ENCODE results near the gene PTBP1.

DNA sequence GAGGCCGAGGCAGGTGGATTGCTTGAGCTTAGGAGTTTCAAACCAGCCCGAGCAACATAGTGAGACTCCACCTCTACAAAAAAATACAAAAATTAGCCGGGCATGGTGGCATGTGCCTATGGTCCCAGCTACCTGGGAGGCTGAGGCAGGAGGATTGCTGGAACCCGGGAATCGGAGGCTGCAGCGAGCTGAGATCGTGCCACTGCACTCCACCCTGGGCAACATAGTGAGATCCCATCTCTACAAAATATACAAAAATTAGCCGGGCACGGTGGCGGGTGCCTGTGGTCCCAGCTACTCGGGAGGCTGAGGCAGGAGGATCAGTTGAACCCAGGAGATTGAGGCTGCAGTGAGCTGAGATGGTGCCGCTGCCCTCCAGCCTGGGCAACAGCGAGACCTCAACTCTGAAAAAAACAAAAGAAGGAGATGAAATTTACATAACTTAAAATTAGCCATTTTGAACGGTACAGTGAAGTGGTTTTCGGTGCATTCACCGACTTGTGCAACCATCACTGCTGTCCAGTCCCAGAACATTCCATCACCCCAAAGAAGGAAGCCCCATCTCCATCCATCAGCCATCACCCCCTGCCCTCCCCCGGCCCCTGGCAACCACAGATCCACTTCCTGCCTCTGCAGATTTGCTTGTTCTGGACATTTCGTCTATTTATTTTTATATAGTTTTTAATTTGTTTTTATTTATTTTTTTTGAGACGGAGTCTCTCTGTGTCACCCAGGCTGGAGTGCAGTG, 28.8 kb downstream of the PTBP1 start:
- TF ChIP-seq, protein P1, sequence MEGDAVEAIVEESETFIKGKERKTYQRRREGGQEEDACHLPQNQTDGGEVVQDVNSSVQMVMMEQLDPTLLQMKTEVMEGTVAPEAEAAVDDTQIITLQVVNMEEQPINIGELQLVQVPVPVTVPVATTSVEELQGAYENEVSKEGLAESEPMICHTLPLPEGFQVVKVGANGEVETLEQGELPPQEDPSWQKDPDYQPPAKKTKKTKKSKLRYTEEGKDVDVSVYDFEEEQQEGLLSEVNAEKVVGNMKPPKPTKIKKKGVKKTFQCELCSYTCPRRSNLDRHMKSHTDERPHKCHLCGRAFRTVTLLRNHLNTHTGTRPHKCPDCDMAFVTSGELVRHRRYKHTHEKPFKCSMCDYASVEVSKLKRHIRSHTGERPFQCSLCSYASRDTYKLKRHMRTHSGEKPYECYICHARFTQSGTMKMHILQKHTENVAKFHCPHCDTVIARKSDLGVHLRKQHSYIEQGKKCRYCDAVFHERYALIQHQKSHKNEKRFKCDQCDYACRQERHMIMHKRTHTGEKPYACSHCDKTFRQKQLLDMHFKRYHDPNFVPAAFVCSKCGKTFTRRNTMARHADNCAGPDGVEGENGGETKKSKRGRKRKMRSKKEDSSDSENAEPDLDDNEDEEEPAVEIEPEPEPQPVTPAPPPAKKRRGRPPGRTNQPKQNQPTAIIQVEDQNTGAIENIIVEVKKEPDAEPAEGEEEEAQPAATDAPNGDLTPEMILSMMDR (IDR thresholded peaks at IDR 0.05) = no peak
- TF ChIP-seq POLR2AphosphoS5 (IDR thresholded peaks at IDR 0.05; ENCODE audit: low read depth, low read length) (no peak), SIN3A (IDR thresholded peaks at IDR 0.05; ENCODE audit: borderline replicate concordance, insufficient read depth, low read depth, low read length) (no peak)
- TF ChIP-seq, protein P2, sequence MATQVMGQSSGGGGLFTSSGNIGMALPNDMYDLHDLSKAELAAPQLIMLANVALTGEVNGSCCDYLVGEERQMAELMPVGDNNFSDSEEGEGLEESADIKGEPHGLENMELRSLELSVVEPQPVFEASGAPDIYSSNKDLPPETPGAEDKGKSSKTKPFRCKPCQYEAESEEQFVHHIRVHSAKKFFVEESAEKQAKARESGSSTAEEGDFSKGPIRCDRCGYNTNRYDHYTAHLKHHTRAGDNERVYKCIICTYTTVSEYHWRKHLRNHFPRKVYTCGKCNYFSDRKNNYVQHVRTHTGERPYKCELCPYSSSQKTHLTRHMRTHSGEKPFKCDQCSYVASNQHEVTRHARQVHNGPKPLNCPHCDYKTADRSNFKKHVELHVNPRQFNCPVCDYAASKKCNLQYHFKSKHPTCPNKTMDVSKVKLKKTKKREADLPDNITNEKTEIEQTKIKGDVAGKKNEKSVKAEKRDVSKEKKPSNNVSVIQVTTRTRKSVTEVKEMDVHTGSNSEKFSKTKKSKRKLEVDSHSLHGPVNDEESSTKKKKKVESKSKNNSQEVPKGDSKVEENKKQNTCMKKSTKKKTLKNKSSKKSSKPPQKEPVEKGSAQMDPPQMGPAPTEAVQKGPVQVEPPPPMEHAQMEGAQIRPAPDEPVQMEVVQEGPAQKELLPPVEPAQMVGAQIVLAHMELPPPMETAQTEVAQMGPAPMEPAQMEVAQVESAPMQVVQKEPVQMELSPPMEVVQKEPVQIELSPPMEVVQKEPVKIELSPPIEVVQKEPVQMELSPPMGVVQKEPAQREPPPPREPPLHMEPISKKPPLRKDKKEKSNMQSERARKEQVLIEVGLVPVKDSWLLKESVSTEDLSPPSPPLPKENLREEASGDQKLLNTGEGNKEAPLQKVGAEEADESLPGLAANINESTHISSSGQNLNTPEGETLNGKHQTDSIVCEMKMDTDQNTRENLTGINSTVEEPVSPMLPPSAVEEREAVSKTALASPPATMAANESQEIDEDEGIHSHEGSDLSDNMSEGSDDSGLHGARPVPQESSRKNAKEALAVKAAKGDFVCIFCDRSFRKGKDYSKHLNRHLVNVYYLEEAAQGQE (IDR thresholded peaks at IDR 0.05; ENCODE audit: insufficient read depth in 1 of 2, low read depth in 2 of 2, low read length in 1 of 2) = no peak

Data from Panc1 (cell line).